HG02610 (cell line): Measurements from ENCODE around the gene ATP5F1C.
"Not testable (repeated sequence)": the region's sequence is repeated elsewhere in the genome, so short reads cannot be mapped to it uniquely, and the experiment has no call there.

ENCODE experiments used
- ATAC-seq: cut with Tn5 transposase; IDR thresholded peaks from one replicate; pipeline ENCODE4 v1.9.1; 2021; ENCODE audit warnings: mild to moderate bottlenecking, moderate library complexity; ENCODE audit not compliant: unreplicated experiment

ATP5F1C gene

GRCh38 chr10:7792541-7792940 lies 4.6 kb downstream of the ATP5F1C start:
- ATAC-seq: no peak

- no peak for ATAC-seq
These were observed 6.5 kb downstream of the ATP5F1C start for GRCh38 chr10:7794251-7795026.

- ATAC-seq: no peak
These were observed 7.6 kb downstream of the ATP5F1C start for GRCh38 chr10:7795605-7796004.

- no peak for ATAC-seq
These were observed 9.6 kb downstream of the ATP5F1C start for GRCh38 chr10:7797582-7797981.

GRCh38 chr10:7802606-7803005 lies 14.6 kb downstream of the ATP5F1C start:
- no peak for ATAC-seq

- ATAC-seq: no peak
These were observed 16.2 kb downstream of the ATP5F1C start for GRCh38 chr10:7804216-7804615.

GRCh38 chr10:7804741-7805140 lies 16.8 kb downstream of the ATP5F1C start:
- ATAC-seq: no peak

GRCh38 chr10:7808686-7809267 lies 20.8 kb downstream of the ATP5F1C start:
- ATAC-seq: no peak

- no peak for ATAC-seq
These were observed 22.5 kb downstream of the ATP5F1C start for GRCh38 chr10:7810443-7810842.

- ATAC-seq: no peak
These were observed 23.0 kb downstream of the ATP5F1C start for GRCh38 chr10:7811000-7811399.

GRCh38 chr10:7811743-7812142 lies 23.8 kb downstream of the ATP5F1C start:
- not testable (repeated sequence) for ATAC-seq

GRCh38 chr10:7813481-7813880 lies 25.5 kb downstream of the ATP5F1C start:
- ATAC-seq: no peak

- no peak for ATAC-seq
These were observed 29.6 kb downstream of the ATP5F1C start for GRCh38 chr10:7817576-7817975.

GRCh38 chr10:7817984-7818294 lies 30.0 kb downstream of the ATP5F1C start:
- ATAC-seq: no peak

GRCh38 chr10:7818295-7819120 lies 30.5 kb downstream of the ATP5F1C start, which contains the start of gene TAF3:
TSS of gene TAF3 (plus strand) at chr10:7818505. CDS start at chr10:7818710, 205 bp downstream.
- peak; percentile 86 for ATAC-seq

GRCh38 chr10:7819121-7819460 lies 31.1 kb downstream of the ATP5F1C start:
- ATAC-seq: peak; percentile 33

GRCh38 chr10:7824251-7824650 lies 36.3 kb downstream of the ATP5F1C start:
- ATAC-seq: no peak

- no peak for ATAC-seq
These were observed 39.0 kb downstream of the ATP5F1C start for GRCh38 chr10:7826971-7827370.

- ATAC-seq: no peak
These were observed 41.4 kb downstream of the ATP5F1C start for GRCh38 chr10:7829289-7829834.

GRCh38 chr10:7832060-7832459 lies 44.1 kb downstream of the ATP5F1C start:
- ATAC-seq: no peak

- ATAC-seq: no peak
These were observed 45.2 kb downstream of the ATP5F1C start for GRCh38 chr10:7833210-7833609.

GRCh38 chr10:7834262-7834661 lies 46.3 kb downstream of the ATP5F1C start:
- ATAC-seq: no peak
